ENCODE results near the gene DNAAF9.

- TF ChIP-seq CTCF (IDR thresholded peaks at IDR 0.05) (no peak), MAFK (IDR thresholded peaks at IDR 0.05; ENCODE audit: partially characterized antibody) (no peak), RAD21 (conservative IDR thresholded peaks at IDR 0.05 in 1 of 2, IDR thresholded peaks at IDR 0.05 in 1 of 2) (no peak), MYC (IDR thresholded peaks at IDR 0.05; ENCODE audit: borderline replicate concordance, low read length) (no peak), PHF8 (IDR thresholded peaks at IDR 0.05; ENCODE audit: borderline replicate concordance, low read depth) (no peak), EP300 (IDR thresholded peaks at IDR 0.05) (no peak), REST (IDR thresholded peaks at IDR 0.05) (no peak), SMC3 (IDR thresholded peaks at IDR 0.05) (no peak), HOXB5 (CRISPR knock-in tag; IDR thresholded peaks at IDR 0.05) (no peak), KDM1A (IDR thresholded peaks at IDR 0.05; ENCODE audit: low read depth) (no peak)
Measured at GRCh38 chr20:3405696-3406358, 1.6 kb downstream of the DNAAF9 start.
